22Rv1 (cell line): ENCODE data around the gene CNRIP1.
"Not testable (repeated sequence)": the region's sequence is repeated elsewhere in the genome, so short reads cannot be mapped to it uniquely, and the experiment has no call there.

Experiments
- H3K27ac ChIP-seq: fragments of 450-650 bp; 2 replicates; pipeline ENCODE4 v1.5.1; 2017
- CTCF ChIP-seq: fragments of 450-650 bp; IDR thresholded peaks from 2 replicates; pipeline ENCODE4 v1.5.1; 2017; ENCODE audit warnings: mild to moderate bottlenecking
- ZFX ChIP-seq: fragments of 450-650 bp; IDR thresholded peaks from 2 replicates; pipeline ENCODE4 v1.6.1; 2017; ENCODE audit warnings: antibody characterized with exemption, borderline replicate concordance

The CNRIP1 gene

DNA sequence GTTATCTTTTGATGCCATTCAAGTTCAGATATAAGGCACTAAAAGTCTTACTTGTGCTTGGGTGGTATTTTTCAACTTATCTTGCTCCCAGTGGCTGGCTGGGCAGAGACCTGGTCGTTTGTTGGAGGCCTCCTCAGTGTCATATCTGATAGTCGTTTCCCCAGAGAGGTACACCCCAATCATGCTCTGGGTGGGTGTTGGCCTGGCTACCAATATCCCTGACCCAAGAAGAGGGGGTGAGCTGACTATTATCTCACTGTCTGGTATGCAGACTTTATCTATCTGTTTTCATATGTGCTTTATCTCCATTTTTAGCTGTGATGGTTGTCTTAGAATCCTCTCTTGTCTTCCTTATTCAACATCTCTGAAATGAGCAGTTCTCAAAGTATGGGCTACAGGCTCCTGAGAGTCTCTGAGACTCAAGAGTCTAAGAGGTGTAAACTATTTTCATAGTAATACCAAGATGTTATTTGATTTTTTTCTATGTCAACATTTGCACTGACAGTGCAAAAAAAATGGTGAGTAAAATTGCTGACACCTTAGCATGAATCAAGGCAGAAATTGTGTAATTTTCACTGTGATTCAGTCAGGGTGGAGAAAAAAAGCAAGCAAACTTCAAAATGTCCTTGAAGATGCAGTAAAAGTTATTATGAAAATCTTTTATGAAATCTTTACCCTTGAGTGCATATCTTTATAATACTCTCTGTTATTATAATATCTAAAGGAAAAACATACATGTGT is 33.1 kb upstream of the CNRIP1 start:
- TF ChIP-seq ZFX = no peak
- TF ChIP-seq CTCF = no peak
- no peak overlapping the region for H3K27ac ChIP-seq

DNA sequence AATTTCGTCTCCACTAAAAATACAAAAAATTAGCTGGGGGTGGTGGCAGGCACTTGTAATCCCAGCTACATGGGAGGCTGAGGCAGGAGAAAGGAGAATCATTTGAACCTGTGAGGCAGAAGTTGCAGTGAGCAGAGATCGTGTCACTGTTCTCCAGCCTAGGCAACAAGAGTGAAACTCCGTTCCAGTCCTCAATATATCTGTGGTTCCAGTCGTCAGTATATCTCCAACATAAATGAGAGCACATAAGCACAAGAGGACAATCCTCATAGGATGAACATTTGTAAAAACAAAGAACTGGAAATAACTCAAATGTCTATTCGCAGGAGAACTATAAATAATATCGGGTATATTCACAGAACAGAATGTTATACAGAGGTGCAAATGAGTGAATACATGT is 32.2 kb upstream of the CNRIP1 start:
- TF ChIP-seq ZFX (no peak), CTCF (no peak)
- no peak overlapping the region for H3K27ac ChIP-seq

DNA sequence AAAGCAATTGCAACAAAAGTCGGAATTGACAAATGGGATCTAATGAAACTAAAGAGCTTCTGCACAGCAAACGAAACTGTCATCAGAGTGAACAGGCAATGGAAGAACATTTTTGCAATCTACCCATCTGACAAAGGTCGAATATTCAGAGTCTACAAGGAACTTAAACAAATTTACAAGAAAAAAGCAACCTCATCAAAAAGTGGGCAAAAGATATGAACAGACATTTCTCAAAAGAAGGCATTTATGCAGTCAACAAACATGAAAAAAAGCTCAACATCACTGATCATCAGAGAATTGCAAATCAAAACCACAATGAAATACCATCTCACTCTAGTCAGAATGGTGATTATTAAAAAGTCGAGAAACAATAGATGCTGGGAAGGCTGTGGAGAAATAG is 29.3 kb upstream of the CNRIP1 start:
- H3K27ac ChIP-seq = not testable (repeated sequence)

GRCh38 chr2:68345129-68345875 is 25.6 kb upstream of the CNRIP1 start:
- TF ChIP-seq ZFX (no peak), CTCF (no peak)
- H3K27ac ChIP-seq = no peak overlapping the region

- TF ChIP-seq CTCF (no peak), ZFX (no peak)
- no peak overlapping the region for H3K27ac ChIP-seq
Observed at GRCh38 chr2:68344031-68344430, 24.3 kb upstream of the CNRIP1 start.

GRCh38 chr2:68342470-68342869 is 22.7 kb upstream of the CNRIP1 start:
- no peak overlapping the region for H3K27ac ChIP-seq
- TF ChIP-seq CTCF = no peak
- TF ChIP-seq ZFX = no peak

GRCh38 chr2:68341583-68341982 is 21.8 kb upstream of the CNRIP1 start:
- no peak for TF ChIP-seq ZFX
- no peak for TF ChIP-seq CTCF
- H3K27ac ChIP-seq = no peak overlapping the region

DNA sequence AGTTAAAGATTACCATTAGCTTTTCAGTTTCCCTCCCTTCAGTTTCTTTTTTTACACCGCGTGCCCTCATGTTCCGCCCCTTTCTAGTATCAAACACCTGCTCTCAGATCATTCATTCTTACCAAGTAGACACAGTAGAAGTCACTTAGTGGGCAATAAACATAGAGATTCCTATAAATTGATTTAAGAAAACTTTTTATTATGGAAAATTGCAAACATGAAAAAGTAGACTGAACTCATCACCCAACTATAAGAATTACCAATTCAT is 21.2 kb upstream of the CNRIP1 start:
- no peak overlapping the region for H3K27ac ChIP-seq
- TF ChIP-seq CTCF = no peak
- no peak for TF ChIP-seq ZFX
